GM18909 (cell line): ENCODE measurements around the gene CEP162.
"Not testable (repeated sequence)": the region's sequence is repeated elsewhere in the genome, so short reads cannot be mapped to it uniquely, and the experiment has no call there.

ENCODE experiments used
- ATAC-seq: cut with Tn5 transposase; IDR thresholded peaks from one replicate; pipeline ENCODE4 v1.9.1; 2021; ENCODE audit warnings: mild to moderate bottlenecking; ENCODE audit not compliant: unreplicated experiment, poor library complexity

The CEP162 gene

GRCh38 chr6:84093441-84094435 lies 133.7 kb downstream of the CEP162 start:
- ATAC-seq = no peak

GRCh38 chr6:84089552-84089951 lies 137.9 kb downstream of the CEP162 start:
- no peak for ATAC-seq

GRCh38 chr6:84089081-84089480 lies 138.4 kb downstream of the CEP162 start:
- no peak for ATAC-seq

GRCh38 chr6:84086545-84087429 lies 140.7 kb downstream of the CEP162 start:
- ATAC-seq = no peak

GRCh38 chr6:84086056-84086455 lies 141.4 kb downstream of the CEP162 start:
- no peak for ATAC-seq

GRCh38 chr6:84084705-84085104 lies 142.7 kb downstream of the CEP162 start:
- not testable (repeated sequence) for ATAC-seq

- no peak for ATAC-seq
These were observed 144.7 kb downstream of the CEP162 start for GRCh38 chr6:84082689-84083265.

GRCh38 chr6:84081222-84081621 lies 146.2 kb downstream of the CEP162 start:
- ATAC-seq = no peak

GRCh38 chr6:84078335-84078734 lies 149.1 kb downstream of the CEP162 start:
- no peak for ATAC-seq

GRCh38 chr6:84077645-84078044 lies 149.8 kb downstream of the CEP162 start:
- ATAC-seq = no peak

GRCh38 chr6:84074988-84075781 lies 152.3 kb downstream of the CEP162 start:
- ATAC-seq = no peak
